CD4-positive, alpha-beta T cell (primary cell): ENCODE results near the gene TMEM170B. TPM values are rescaled to one million over a fixed set of nuclear protein-coding genes. Genes with fewer than 3 reads are reported as not detected.

Experiments used
- ATAC-seq: fragments of 200-7000 bp; cut with Tn5 transposase; one replicate; pipeline ENCODE4 v1.10.0; 2022; ENCODE audit warnings: mild to moderate bottlenecking; ENCODE audit not compliant: poor library complexity
- CTCF ChIA-PET: fragments of 350-600 bp; sonication (Branson Sonifier 250); formaldehyde crosslinking; loops from one replicate; lab custom pipeline; 2021; ENCODE audit warnings: antibody characterized with exemption, inconsistent platforms; lab: Charles Lee
- POLR2A ChIA-PET: fragments of 350-600 bp; sonication (Branson Sonifier 250); formaldehyde crosslinking; loops from one replicate; lab custom pipeline; 2021; ENCODE audit warnings: antibody characterized with exemption, inconsistent platforms; lab: Charles Lee
- DNase-seq, 14 experiments: peaks; one replicate each; pipeline ENCODE4 v3.0.0-alpha.2; 2013 to 2020; ENCODE audit warnings: mixed read lengths in 2 of 14
- H3K27ac ChIP-seq, 2 donors: one replicate each; pipeline versions ENCODE4 v1.5.1 to v1.7.0; 2013; ENCODE audit warnings: low read length in 2 of 2, low read depth in 1 of 2, mild to moderate bottlenecking in 1 of 2
- H3K27me3 ChIP-seq, 2 experiments: 1 replicate in 1 of 2; 2 replicates in 1 of 2; pipeline versions ENCODE4 v1.6.1 to v1.7.0; 2013; ENCODE audit warnings: low read length in 2 of 2, control low read depth in 1 of 2, mild to moderate bottlenecking in 1 of 2, moderate library complexity in 1 of 2; ENCODE audit not compliant: insufficient read depth in 2 of 2, control insufficient read depth in 1 of 2
- H3K36me3 ChIP-seq: one replicate; pipeline ENCODE4 v1.6.1; 2013; ENCODE audit warnings: low read length, control low read depth; ENCODE audit not compliant: insufficient read depth
- H3K4me1 ChIP-seq: one replicate; pipeline ENCODE4 v1.6.1; 2013; ENCODE audit warnings: low read length, control low read depth; ENCODE audit not compliant: insufficient read depth
- H3K4me3 ChIP-seq: one replicate; pipeline ENCODE4 v1.5.1; 2013; ENCODE audit warnings: mild to moderate bottlenecking, low read length, moderate library complexity
- H3K9me3 ChIP-seq, 2 experiments: 1 replicate in 1 of 2; 2 replicates in 1 of 2; pipeline versions ENCODE4 v1.6.1 to v1.7.0; 2013; ENCODE audit warnings: low read length in 2 of 2, mild to moderate bottlenecking in 2 of 2, control low read depth in 1 of 2, moderate library complexity in 1 of 2; ENCODE audit not compliant: control insufficient read depth in 1 of 2, insufficient read depth in 1 of 2
- H3K27ac Mint-ChIP-seq: one replicate; pipeline ENCODE4 v1.8.0; 2020; ENCODE audit warnings: mixed read lengths
- H3K27me3 Mint-ChIP-seq: one replicate; pipeline ENCODE4 v1.8.0; 2021; ENCODE audit warnings: mixed read lengths
- H3K36me3 Mint-ChIP-seq: one replicate; pipeline ENCODE4 v1.8.0; 2021; ENCODE audit warnings: low read depth, mixed read lengths
- H3K4me1 Mint-ChIP-seq: one replicate; pipeline ENCODE4 v1.8.0; 2021; ENCODE audit warnings: low read depth, mixed read lengths
- H3K4me3 Mint-ChIP-seq: one replicate; pipeline ENCODE4 v1.8.0; 2020; ENCODE audit warnings: mild to moderate bottlenecking, mixed read lengths
- H3K9me3 Mint-ChIP-seq: one replicate; pipeline ENCODE4 v1.8.0; 2020; ENCODE audit warnings: mixed read lengths
- CTCF ChIP-seq: fragments of 200-600 bp; IDR thresholded peaks from one replicate; pipeline ENCODE4 v1.8.0; 2022; ENCODE audit warnings: antibody characterized with exemption, mild to moderate bottlenecking
- intact Hi-C, 2 experiments: fragments of 100-400 bp; cut with DNase I in 1 of 2; cut with micrococcal nuclease in 1 of 2; formaldehyde crosslinking; loops; one replicate each; pipeline versions ENCODE4 v1.15.1 to v1.9.0; 2023 to 2025; cut with DNase I, micrococcal nuclease
- total RNA-seq, 174 experiments: library from RNA in 2 of 174; stranded (reverse) in 2 of 174; gene quantifications; one replicate each; pipeline ENCODE4 v1.2.3 and lab custom pipeline; 2021 to 2026

Gene TMEM170B
- total RNA-seq, 2 experiments from 2014 or later, result 1.9 to 2.1 TPM

GRCh38 chr6:11528996-11529395, 8.6 kb upstream of the TMEM170B start:
- Mint-ChIP-seq H3K4me3 (no peak overlapping the region), H3K9me3 (no peaks in the 10 kb centered on the region), H3K4me1 (no peaks in the 10 kb centered on the region), H3K27ac (no peak overlapping the region), H3K36me3 (no peaks in the 10 kb centered on the region), H3K27me3 (peaks cover 18% of the 10 kb centered on the region)
- no peak for ATAC-seq
- no peak for TF ChIP-seq CTCF
- POLR2A ChIA-PET, result no interaction called here
- CTCF ChIA-PET, result interaction anchor here (0.5 kb wide), 1 partner anchor 830 kb away, joined by 4 read pairs; no protein-coding TSS in a partner anchor
- no peak for DNase-seq
- intact Hi-C loops, result no loop called here
- Histone ChIP-seq H3K27ac (no peak overlapping the region), H3K4me3 (no peak overlapping the region), H3K4me1 (no peaks in the 10 kb centered on the region), H3K36me3 (no peaks in the 10 kb centered on the region), H3K27me3 (no peaks in the 10 kb centered on the region), H3K9me3 (no peaks in the 10 kb centered on the region)

- DNase-seq (no peak), ATAC-seq (no peak)
- H3K36me3 ChIP-seq, result no peaks in the 10 kb centered on the region
- POLR2A ChIA-PET, result no interaction called here
- TF ChIP-seq CTCF, result no peak
- peaks cover 7% of the 10 kb centered on the region for H3K4me1 ChIP-seq
- peaks cover 24% of the 10 kb centered on the region for H3K27me3 Mint-ChIP-seq
- H3K4me3 ChIP-seq, result no peak overlapping the region
- H3K9me3 ChIP-seq, result no peaks in the 10 kb centered on the region
- H3K4me1 Mint-ChIP-seq, result peaks cover 7% of the 10 kb centered on the region
- no peaks in the 10 kb centered on the region for H3K36me3 Mint-ChIP-seq
- no peak overlapping the region for H3K4me3 Mint-ChIP-seq
- CTCF ChIA-PET, result no interaction called here
- intact Hi-C loops, result loop anchor here (10.0 kb wide), 2 partner anchors 473 to 837 kb away; partner anchors contain the start of genes C6orf52 (in 2 of the 2) and PAK1IP1 (in 2 of the 2)
- no peaks in the 10 kb centered on the region for H3K9me3 Mint-ChIP-seq
- H3K27ac Mint-ChIP-seq, result no peak overlapping the region
- no peaks in the 10 kb centered on the region for H3K27me3 ChIP-seq
- no peak overlapping the region for H3K27ac ChIP-seq
These were observed 5.5 kb upstream of the TMEM170B start for GRCh38 chr6:11532097-11532496.

- H3K4me3 Mint-ChIP-seq, result peak overlapping the region; percentile 46
- no peaks in the 10 kb centered on the region for H3K36me3 ChIP-seq
- H3K4me3 ChIP-seq, result no peak overlapping the region
- DNase-seq (no peak), ATAC-seq (no peak)
- H3K27ac ChIP-seq, result no peak overlapping the region
- POLR2A ChIA-PET, result no interaction called here
- TF ChIP-seq CTCF, result no peak
- no peaks in the 10 kb centered on the region for H3K27me3 ChIP-seq
- peaks cover 16% of the 10 kb centered on the region for H3K4me1 Mint-ChIP-seq
- intact Hi-C loops, result loop anchor here (10.0 kb wide), 2 partner anchors 470 to 840 kb away; partner anchors contain the start of genes C6orf52 (in 2 of the 2) and PAK1IP1 (in 2 of the 2)
- H3K36me3 Mint-ChIP-seq, result no peaks in the 10 kb centered on the region
- H3K27me3 Mint-ChIP-seq, result peaks cover 11% of the 10 kb centered on the region
- peaks cover 14% of the 10 kb centered on the region for H3K4me1 ChIP-seq
- CTCF ChIA-PET, result no interaction called here
- H3K27ac Mint-ChIP-seq, result no peak overlapping the region
- no peaks in the 10 kb centered on the region for H3K9me3 ChIP-seq
- H3K9me3 Mint-ChIP-seq, result no peaks in the 10 kb centered on the region
These were observed 3.0 kb upstream of the TMEM170B start for GRCh38 chr6:11534561-11534960.
